ENCODE results near the gene EDIL3.

The EDIL3 gene, protein sequence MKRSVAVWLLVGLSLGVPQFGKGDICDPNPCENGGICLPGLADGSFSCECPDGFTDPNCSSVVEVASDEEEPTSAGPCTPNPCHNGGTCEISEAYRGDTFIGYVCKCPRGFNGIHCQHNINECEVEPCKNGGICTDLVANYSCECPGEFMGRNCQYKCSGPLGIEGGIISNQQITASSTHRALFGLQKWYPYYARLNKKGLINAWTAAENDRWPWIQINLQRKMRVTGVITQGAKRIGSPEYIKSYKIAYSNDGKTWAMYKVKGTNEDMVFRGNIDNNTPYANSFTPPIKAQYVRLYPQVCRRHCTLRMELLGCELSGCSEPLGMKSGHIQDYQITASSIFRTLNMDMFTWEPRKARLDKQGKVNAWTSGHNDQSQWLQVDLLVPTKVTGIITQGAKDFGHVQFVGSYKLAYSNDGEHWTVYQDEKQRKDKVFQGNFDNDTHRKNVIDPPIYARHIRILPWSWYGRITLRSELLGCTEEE

DNA sequence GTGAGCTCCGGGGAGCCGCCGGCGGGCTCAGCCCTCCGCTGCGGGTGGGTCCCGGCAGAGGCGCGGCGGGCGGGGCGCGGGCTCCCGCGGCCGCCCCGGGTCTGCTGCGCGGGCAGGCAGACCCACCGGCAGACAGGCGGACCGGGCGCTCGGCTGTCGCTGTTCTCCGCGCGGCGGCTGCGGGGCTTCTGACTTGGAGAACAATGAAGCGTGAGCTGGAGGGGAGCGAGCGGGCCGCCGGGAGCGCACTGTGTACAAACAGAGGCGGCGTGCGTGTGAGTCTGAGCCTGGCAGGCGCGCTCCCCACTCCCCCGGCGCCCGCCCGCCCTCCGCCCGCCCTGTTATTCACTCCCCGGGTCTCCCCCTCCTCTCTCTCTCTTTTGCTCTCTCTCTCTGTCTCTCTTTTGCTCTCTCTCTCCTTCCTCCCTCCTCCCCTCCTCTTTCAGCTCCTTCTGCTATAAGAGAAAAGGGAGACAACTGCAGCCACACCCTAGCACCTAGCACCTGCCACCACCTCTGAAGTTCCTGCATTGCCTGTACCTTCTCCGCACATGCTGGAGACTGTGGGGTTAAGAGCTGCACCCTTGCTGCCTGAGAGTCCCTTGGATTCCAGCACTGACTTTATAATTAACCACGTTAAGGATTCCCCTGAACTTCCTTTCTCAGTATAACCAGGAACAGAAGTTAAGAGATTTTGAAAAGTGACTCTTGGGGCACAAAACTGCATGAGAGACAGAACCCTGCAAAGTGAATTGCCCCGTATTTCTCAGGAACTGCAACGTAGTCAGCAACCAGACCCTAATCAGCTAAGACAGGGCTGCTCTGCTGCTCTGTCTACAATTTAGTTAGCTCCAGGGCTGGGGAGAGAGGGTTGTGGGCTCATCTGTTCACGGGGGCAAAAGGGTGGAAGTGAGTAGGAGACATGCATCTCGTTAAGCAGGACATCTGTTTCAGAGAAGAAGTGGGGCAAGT lies at the start of gene EDIL3:
Gene EDIL3, minus strand, starts transcription at position 277 of the 972 bp plus-strand sequence. CDS start 506 bp downstream, outside the sequence.
- no peak for DNase-seq (ENCODE audit: low read depth)

DNA sequence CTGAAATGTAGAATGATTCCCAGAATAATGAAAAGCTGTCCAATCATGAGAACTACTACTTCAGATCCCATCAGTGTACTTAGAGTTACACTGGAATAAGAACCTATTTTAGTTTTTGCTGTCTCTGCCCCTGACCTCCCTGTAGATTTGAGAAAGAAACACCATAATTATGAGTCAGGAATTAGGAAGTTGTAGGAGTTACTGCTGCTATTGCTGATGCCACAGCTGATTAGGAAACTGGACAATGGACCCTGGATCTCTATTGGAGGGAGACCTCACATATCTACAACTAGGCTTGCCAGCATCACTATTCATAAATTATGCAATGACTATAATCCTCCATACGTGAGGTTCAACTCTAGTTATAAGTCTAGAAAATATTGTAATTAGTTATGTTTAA lies 48.8 kb upstream of the EDIL3 start:
- DNase-seq (ENCODE audit: low read depth), result no peak

DNA sequence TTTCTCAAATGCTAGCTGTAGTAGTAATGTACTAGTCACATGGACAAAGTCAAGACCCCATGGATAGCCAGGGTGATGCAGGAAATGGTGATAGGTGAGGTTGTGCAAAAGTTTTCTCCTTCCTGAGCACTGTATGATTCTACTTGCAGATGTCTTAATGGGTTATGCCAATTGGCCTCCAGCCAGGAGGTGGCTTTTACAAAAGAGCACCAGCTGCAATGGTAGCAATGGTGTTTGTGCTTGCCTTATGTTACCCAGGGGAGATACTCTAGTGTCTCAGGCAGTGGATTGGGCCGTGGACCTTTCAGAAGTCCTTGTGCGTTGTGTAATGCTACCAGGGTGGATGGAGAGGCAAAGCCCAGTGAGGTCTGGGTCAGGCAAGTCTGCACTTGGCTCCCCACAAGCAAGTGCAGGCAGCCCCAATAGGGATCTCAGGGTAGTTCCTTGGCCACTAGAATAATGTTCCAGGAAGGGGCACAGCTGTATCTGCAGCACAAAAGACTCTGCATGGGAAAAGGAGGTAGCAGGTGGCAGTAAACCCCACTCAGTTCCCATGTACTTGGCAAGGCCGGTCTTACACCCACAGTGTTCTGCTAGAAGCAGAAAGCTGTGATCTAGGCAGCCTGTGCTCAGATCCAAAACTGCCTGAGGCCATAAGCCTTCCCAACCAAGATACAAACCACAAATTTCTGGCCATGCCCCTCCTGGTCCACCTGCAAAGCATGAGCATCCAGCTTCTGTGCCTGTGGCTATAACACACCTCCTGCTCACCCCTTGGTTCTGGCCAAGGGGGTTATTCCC lies 46.4 kb upstream of the EDIL3 start:
- no peak for DNase-seq (ENCODE audit: low read depth)

DNA sequence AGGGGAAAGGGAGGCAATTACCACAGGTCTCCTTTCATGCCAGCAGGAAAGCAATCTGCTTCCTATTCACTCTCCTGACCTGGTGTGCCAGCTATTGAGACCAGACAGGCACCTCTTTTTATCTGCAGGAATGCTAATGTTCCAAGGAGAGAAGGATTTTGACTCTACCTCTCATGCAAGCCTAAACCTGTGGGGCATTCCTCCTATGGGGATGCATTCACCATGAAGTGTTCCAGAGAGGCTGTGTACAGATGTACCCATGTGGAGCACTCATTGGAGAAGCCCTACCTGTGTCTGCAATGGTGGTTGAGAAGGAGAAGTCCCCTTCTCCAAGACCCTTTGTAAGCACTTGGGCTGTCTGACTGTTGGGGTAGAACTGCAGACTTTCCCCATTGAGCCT lies 45.4 kb upstream of the EDIL3 start:
- DNase-seq (ENCODE audit: low read depth), result no peak

DNA sequence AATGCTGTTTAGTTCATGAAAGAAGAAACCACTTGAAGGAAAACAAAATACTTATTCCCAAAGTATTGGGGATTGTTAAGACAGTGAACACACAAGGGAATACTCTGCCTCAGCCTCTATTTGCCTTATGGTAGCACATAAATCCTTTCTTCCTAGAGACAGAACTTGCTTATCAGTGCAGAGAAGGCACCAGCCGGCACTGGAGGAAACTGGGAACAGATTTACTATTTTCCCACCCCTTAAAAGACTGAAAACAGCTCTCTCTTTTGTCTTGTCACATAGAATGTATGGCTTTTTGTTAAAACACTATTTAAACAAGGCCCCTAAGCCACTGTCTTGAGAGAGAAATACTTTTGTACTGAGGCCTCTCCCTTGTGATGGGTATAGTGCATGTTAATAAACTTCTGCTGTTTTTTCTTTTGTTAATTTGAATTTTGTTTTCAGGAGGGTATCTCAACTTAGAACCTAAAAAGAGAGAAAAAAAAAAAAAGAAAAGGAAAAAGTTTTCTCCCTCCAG lies 40.7 kb upstream of the EDIL3 start:
- DNase-seq (ENCODE audit: low read depth), result no peak

DNA sequence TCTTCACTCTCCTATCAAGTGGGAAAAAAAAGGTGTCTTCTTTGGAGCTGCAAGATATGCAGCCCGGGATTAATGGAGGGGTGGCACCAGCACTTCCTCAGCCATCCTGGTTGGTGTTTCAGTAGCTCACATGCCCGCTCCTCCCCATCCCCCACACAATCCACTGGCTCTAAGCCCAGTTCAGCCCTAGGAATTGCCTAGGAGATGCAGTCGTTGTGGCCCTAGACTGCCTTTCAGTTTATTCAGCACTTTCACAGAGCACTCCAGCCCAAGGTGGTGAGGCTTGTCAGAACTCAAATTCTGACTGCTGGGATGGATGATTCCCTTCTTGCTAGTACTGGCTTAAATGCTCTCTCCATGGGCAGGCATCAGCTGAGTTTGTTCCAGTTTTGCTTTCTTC lies 35.1 kb upstream of the EDIL3 start:
- DNase-seq (ENCODE audit: low read depth), result no peak

DNA sequence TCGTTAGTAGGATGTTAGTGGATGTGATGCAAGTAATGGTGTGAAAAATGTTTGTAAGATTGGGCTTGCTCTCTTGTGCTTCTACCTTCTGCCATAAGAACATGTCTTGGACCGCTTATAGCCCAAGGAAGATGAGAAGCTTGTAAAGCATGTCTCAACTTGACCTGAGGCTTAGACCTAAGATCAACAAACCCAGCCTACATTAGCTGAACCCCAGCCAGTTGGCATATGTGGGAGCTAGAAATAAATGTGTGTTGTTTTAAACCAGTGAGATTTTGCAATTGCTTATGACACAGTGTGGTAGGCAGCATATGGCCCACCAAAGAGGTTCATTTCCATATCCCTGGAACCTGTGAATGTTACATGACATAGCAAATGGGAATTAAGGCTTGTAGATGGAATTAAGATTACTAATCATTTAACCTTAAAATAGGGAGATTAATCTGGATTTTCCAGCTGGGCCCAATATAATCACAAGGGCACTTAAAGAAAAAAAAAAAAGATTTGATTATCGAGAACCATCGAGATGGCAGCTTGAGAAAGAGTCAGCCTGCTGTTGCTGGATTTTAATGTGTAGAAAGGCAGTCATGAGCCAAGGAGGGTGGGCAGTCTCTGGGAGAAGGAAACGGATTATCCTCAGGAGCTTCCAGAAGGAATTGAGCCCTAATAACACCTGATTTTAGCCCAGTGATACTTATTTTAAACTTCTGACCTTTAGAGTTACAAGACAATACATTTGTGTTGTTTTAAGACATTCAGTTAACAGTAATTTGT lies 27.3 kb upstream of the EDIL3 start:
- DNase-seq (ENCODE audit: low read depth), result no peak

DNA sequence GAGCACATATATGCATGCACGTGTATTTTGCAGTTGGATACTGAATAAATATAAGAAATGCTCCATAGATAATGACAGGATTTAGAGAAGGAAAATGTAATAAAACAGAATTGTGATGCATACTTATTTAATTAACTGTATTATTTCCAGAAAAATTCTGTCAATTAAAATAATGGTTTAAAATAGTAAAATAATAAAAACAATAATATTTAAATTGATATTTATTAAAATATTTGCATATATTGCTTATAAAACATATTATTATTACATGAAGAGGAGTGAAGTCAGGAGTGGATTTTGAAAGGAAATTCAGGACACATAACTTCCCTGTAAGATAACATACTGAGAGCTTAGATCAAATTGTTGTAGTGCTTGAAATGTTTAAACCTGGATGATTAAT lies 21.4 kb upstream of the EDIL3 start:
- no peak for DNase-seq (ENCODE audit: low read depth)

DNA sequence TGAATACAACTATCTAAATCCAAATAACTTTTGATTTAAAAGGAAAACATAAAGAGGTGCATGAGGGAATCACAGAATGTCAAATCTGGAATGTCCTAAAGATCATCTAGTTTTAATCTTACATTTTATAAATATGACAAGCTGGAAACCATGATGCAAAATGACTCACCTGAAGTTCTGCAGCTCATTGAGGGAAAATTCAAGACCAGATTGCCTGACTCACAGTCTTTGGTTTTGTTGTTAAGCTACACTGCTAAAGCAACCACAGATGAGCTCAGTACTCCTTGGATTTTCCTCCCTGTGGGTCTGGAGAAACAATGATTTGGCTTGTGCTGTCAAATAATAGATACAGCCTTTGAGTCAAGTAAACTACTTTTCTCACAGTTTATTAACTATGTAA lies 19.1 kb upstream of the EDIL3 start:
- no peak for DNase-seq (ENCODE audit: low read depth)

DNA sequence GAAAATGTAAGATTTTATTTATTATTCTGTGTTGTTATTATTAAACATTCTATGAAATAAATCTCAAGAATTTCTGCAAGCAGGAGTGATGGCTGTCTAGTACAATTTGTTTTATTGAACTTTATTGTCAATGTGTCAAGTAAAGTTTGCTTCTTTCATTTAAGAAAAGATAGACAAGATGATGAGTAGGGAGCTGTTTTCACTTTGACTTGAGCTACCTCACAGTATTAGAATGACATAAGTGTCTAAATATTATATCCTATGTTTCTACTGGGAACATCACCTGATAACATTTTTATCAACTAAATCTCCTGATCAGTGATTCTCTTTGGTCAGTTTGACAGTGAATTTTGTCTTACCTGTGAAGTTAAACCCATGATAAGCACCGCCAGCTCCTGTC lies 12.7 kb upstream of the EDIL3 start:
- no peak for DNase-seq (ENCODE audit: low read depth)

DNA sequence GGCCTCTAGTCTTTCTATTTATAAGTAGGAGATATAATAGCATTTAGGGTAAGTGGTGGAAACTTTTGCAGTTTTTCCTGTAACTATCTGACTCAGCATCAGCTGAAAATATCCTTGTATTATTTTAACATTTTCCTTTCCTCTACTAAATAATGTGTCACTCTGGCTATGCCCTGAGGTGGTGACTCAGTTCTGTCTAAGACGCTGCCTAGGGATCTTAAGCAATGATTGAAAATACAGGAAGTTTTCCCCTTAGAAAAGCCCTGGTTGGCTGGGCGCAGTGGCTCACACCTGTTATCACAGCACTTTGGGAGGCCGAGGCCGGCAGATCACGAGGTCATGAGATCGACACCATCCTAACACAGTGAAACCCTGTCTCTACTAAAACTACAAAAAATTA lies 9.3 kb upstream of the EDIL3 start:
- DNase-seq (ENCODE audit: low read depth), result no peak

DNA sequence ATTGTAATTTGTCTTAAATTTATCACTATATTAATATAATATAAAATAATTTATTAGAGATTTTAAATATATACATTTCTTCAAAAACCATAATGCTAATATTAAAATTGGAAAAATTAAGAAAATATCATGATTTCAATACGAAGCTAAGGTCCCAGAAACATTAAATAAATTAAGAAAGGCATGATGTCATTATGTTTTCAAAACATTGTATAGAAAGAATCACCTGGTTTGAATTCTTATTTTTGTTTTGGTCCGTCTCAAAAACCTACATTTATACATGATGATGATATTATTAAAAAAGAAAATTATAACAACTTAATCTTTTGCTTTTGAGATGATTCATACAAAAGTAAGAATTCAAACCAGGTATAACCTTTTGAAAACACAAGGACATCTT lies 8.2 kb upstream of the EDIL3 start:
- DNase-seq (ENCODE audit: low read depth), result no peak

DNA sequence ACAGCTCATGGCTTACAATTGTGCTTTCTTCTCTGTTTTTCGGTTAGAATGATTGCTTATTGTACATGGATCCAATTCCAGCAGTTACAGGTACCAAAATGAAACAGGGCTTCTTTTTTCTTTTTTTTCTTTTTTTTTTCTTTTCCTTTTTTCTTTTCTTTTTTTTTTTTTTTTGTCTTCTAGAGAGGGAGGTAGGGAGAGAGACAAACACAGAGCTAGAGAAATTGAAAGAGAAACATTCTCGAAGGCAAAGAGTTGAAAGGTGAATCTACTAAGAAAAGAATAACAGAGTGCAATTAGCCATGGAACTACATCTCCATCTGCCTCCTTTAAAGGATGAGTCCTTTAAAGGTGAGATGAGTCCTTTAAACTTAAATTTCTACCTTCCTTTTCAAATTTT lies 1.0 kb upstream of the EDIL3 start:
- DNase-seq (ENCODE audit: low read depth), result no peak

DNA sequence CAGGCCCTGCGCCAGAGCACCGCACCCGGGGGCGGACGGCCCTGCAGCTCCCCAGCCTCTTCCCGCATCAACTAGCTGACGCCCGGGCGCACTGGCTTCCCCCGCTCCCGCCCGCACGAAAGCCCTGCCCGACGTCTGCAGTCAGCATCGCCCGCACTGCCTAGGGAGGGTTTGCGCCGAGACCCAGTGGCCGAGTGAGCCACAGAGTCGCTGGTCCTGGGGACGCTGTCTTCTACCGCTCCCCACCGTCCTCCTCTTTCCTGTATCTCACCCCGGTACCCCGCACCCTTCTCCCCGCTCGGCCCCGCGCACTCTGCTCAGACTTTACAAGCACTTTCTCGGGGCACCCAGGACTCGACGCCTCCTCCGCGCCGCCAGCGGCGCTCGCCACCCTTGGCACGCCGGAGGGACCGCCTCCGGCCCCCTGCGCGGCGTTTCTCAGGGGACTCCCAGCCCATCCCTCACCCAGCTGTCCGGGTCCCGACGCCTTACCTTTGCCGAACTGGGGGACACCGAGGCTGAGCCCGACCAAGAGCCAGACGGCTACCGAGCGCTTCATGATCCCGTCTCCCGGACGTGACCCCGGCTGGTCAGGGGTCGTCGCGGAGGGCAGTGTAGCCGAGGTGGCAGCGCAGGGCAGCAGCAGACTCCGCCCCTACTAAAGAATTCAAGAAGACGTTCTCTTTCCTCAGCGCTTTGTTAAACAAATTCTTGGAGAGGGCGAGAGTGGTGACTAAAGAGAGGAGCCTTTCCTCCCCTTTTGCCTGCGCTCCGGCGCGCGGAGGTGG lies 670 bp downstream of the EDIL3 start:
- DNase-seq (ENCODE audit: low read depth), result no peak

DNA sequence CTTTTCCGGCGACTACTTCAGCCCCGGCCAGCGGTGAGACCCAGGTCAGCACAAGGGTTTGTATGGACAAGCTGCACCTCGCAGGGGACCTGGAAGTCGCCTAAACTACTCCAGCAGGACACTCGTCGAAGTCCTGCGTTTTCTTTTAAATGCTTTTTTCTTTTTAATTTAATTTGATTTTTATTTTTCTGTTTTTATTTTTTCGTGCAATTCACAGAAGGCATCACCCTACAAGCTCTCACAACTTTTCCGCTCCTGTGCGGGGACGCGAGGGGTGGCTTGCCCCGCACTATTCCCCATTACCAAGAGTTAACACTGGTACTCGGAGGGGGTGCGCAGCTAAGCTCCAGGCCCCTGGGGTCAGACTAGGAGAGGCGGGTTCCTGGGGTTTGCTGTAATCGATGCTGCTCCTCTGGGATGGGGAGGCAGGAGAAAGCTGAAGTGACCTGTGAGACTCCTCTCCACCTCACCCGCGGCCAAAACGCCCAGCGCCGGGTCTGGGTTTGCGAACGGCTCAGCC lies 1.3 kb downstream of the EDIL3 start:
- DNase-seq (ENCODE audit: low read depth), result no peak

DNA sequence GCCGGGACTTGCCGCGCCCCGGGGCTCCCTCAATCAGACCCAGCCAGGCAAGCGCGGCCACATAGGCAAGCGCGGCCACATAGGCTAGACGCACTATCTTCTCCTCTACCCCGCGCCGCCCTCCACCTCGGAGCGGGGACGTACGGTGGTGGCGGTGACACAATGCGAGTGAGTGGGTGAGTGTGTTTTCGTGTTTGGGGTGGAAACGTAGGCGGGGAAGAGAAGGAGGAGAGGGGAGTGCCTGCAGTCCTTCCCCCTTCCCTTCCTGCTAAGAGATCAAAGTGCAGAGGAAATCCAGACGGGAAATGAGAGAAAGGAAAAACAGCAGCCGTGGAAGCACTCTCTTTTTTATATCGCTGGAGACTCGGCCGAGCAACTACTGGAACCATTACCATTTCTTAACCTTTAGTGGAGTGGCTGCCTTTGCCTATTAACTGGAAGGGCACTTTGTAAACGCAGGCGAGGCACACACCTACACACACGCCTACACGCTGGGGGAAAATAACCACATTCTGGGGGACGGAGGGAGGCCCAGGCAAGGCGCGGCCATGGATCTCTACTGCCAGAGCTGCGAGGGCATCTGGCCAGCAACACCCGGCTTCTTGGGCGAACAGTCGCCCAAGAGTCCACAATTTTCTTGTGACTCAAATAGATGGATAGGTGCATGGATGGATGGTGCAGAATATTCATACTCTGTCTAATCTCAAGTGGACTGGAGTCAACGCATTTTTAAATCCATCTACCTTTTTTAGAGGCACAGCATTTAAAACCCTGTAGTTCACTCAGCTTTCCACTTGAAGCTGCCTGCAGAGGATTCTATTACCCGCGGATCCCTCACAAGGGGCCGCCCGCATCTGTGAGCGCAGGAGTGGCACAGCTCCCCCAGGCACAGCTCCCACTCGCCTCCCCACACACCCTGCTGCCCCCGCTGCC lies 2.1 kb downstream of the EDIL3 start:
- DNase-seq (ENCODE audit: low read depth), result no peak

DNA sequence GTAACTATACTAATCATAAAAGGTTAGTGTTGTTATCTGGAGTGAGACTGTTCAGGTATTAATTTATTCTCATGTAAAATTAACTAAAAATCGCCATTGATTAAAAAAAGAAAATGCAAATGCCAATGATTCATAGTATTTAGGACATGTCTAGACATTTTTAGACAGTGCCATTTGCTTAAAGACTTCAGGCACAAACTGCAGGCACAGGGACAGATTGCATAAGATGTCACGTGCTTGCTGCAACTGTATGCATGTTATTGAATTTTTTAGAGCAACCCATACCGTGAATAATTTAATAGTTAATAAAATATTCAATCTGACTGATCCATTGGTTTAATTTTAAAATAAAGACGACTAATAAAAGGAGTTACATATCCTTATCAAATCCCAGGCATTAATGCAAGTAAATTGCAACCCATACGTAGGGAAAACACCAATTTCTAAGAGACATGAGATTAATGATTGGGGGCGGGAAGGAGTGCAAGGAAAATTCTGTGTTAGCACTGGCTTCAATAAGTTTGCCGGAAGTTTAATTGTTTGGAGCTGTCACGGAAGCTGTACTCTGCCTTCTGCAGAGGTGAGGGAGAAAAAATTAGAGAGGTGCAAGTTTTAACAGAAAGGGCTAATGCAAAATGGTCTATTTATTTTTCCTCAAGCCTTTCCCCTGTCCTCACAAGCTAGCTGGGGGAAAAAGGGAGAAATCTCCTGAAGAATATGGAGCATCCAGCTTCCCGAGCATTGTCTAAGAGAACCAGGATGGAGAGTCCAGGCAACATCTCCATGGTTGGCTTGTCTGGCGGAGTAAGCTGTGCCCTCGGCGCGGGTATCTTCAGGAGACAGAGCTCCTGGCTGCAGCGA lies 2.9 kb downstream of the EDIL3 start:
- DNase-seq (ENCODE audit: low read depth), result no peak

DNA sequence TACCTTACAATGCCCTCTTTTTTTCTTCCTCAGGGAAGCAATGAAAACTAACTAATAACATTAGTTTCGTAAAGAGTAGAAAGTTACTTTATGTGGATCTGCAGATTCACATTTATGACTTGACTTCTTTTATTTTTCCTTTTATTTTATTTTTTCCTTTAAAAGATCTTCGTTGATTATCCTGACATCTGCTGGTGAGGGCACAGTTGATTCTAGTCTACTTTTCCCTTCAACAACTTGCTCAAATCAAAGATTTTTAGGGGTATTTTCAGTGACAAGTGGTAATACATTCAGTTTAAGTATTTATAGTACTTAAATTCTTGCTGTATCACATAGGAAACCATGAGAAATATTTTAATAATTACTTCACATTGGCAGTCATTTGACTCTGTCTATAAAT lies 4.9 kb downstream of the EDIL3 start:
- DNase-seq (ENCODE audit: low read depth), result no peak

All from activated T-cell treated with anti-CD3 and anti-CD28 coated beads for 48 hours (primary cell).